Activated CD4-positive, alpha-beta memory T cell treated with anti-CD3 and anti-CD28 coated beads for 36 hours (primary cell): Measurements from ENCODE around the gene PTPRN. TPM values are rescaled to one million over a fixed set of nuclear protein-coding genes. Genes with fewer than 3 reads are reported as not detected.
A peak's percentile ranks its signal among the peaks of the same experiment; 100 is the strongest.

ENCODE experiments used
- CTCF ChIA-PET: fragments of 350-600 bp; sonication (Branson Sonifier 250); formaldehyde crosslinking; loops from one replicate; lab custom pipeline; 2021; ENCODE audit warnings: antibody characterized with exemption, inconsistent platforms; lab: Charles Lee
- POLR2A ChIA-PET: fragments of 350-600 bp; sonication (Branson Sonifier 250); formaldehyde crosslinking; loops from one replicate; lab custom pipeline; 2021; ENCODE audit warnings: antibody characterized with exemption; lab: Charles Lee
- DNase-seq: peaks from one replicate; pipeline ENCODE4 v3.0.0-alpha.2; 2020
- H3K27ac Mint-ChIP-seq: one replicate; pipeline ENCODE4 v1.8.0; 2021; ENCODE audit warnings: mixed read lengths
- H3K27me3 Mint-ChIP-seq: one replicate; pipeline ENCODE4 v1.8.0; 2021; ENCODE audit warnings: mixed read lengths
- H3K36me3 Mint-ChIP-seq: one replicate; pipeline ENCODE4 v1.8.0; 2021; ENCODE audit warnings: mixed read lengths
- H3K4me1 Mint-ChIP-seq: one replicate; pipeline ENCODE4 v1.8.0; 2021; ENCODE audit warnings: low read depth, mixed read lengths
- H3K4me3 Mint-ChIP-seq: one replicate; pipeline ENCODE4 v1.8.0; 2021; ENCODE audit warnings: mild to moderate bottlenecking, mixed read lengths
- H3K9me3 Mint-ChIP-seq: one replicate; pipeline ENCODE4 v1.8.0; 2021; ENCODE audit warnings: mixed read lengths
- intact Hi-C: fragments of 100-400 bp; cut with micrococcal nuclease; formaldehyde crosslinking; loops from one replicate; pipeline ENCODE4 v1.15.1; 2023
- total RNA-seq, 2 experiments: library from RNA; stranded (reverse); gene quantifications; one replicate each; pipeline ENCODE4 v1.2.3, GENCODE V29; 2021

PTPRN gene
- total RNA-seq, result under 1 TPM in 1 of 2 experiments, not detected in 1; 0.24 TPM

DNA sequence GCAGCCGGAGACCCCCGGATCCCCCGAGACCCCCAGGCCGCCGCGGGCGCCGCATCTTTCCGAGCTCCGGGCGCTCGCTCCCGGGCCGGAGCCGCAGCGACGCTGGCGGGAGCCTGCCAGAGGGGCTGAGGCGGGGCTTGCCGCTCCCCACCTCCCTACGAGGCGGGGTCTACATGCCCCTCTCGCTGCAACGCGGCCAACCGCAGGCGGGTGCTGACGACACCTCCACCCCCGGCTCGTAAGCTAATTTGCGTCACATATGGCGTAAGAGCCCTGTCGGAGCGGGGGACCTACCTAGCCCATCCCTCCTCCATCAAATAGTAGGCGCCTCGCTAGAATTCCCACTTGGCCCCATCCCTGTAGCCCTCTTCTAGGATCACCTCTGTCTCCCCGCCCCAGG, at the start of gene PTPRN:
Gene PTPRN (minus strand): TSS at position 124 of the 400 bp plus-strand sequence. CDS start 69 bp downstream, at position 55.
- Mint-ChIP-seq H3K4me1 (no peaks in the 10 kb centered on the region), H3K27ac (no peak within 1 kb of the TSS), H3K36me3 (no peaks in the 10 kb centered on the region), H3K9me3 (no peaks in the 10 kb centered on the region), H3K4me3 (no peak within 1 kb of the TSS), H3K27me3 (peaks cover 40% of the 10 kb centered on the region)
- ChIA-PET POLR2A (no interaction called here), CTCF (interaction anchor here (0.8 to 3.1 kb wide), 4 partner anchors 10 to 137 kb away, joined by 3 to 14 read pairs (median 6); no protein-coding TSS in a partner anchor)
- no peak for DNase-seq
- intact Hi-C loops, result no loop called here

DNA sequence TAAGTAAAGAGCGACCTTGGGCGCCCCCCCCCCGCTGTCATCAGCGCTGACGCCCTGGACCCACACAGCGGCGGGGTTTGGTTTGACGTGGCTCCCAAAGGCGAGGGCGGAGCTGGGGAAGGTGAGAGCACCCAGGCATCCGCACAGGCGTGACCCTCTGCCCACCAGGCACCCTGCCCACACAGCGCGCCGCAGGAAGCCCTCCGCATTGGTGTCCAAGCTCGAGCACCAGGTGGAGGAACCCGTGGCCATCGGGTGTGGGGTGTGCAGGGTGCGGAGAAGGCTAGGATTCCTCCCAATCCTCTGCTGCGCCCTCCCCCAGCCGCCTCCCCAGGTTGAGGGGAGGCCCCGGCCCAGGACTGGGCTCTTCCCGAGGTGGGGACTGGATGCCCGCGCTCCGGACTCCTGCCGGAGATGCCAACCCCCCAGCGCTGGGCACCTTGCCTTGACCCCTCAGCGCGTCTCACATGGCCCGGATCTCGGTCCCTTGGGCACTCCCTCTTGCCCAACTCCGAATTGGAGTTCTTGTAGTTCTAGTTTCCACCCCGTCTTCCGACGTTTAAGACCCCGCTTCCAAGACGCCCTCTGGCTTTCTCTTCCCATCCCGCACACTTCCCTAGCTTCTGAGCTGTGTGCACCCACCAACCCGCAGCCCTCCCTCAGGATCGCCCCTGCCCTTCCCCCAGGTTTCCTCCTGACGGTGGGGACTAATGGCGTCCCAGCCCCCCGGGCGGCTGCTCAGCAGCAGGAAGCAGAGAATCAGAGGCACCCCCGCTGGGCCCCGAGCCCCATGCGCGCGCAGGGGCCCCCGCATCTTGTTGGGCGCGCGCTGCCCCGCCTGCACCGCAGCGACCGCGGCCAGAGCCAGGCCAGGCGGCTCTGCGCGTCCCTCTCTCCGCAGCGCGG, 49.2 kb upstream of the PTPRN start:
- Mint-ChIP-seq H3K9me3 (no peaks in the 10 kb centered on the region), H3K27ac (no peak overlapping the region), H3K4me1 (peaks cover 8% of the 10 kb centered on the region), H3K4me3 (no peak overlapping the region), H3K27me3 (peaks cover 34% of the 10 kb centered on the region), H3K36me3 (peaks cover 2% of the 10 kb centered on the region)
- intact Hi-C loops, result no loop called here
- DNase-seq, result peak; percentile 28
- POLR2A ChIA-PET, result no interaction called here
- CTCF ChIA-PET, result interaction anchor here (0.7 kb wide), 1 partner anchor 41 kb away, joined by 4 read pairs; no protein-coding TSS in a partner anchor

DNA sequence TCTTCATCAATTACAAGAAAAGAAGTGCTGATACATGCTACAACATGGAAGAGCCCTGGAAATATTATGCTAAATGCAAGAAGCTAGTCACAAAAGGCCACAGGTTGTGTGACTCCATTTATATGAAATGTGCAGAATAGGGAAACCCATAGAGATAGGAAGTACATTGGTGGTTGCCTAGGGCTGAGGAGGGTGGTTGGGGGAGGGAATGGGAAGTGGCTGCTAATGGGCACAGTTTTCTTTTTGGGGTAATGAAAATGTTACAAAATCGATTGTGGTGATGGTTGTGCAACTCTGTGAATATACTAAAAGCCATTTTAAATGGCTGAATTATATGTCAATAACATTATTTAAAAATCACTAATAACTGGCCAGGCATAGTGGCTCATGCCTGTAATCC, 47.6 kb upstream of the PTPRN start:
- no peak for DNase-seq
- POLR2A ChIA-PET, result no interaction called here
- Mint-ChIP-seq H3K9me3 (no peaks in the 10 kb centered on the region), H3K4me3 (no peak overlapping the region), H3K27me3 (peaks cover 34% of the 10 kb centered on the region), H3K36me3 (no peaks in the 10 kb centered on the region), H3K4me1 (peaks cover 3% of the 10 kb centered on the region), H3K27ac (no peak overlapping the region)
- intact Hi-C loops, result no loop called here
- CTCF ChIA-PET, result interaction anchor here (0.6 to 0.7 kb wide), 2 partner anchors 57 to 185 kb away, joined by 3 read pairs; no protein-coding TSS in a partner anchor

DNA sequence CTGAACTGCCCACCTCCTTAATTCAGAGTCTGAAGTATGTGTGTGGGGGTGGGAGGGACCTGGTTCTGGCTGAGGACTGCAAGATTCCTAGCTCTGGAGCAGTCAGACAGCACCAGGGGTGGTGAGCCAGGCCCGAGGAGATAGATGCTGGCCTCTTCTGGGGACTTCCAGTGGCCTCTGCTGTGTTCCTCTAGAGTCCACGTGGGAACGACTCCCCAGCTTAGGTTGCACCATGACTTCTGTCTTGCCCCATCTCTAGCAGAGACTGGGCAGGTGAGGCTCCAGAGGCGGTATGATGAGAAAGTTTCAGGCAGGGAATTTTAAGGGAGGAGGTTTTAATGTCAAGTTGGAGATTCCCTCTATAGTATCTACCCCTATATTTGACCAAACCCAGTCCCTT, 45.4 kb upstream of the PTPRN start:
- intact Hi-C loops, result no loop called here
- Mint-ChIP-seq H3K4me1 (peaks cover 3% of the 10 kb centered on the region), H3K9me3 (no peaks in the 10 kb centered on the region), H3K27me3 (peaks cover 31% of the 10 kb centered on the region), H3K36me3 (no peaks in the 10 kb centered on the region), H3K27ac (no peak overlapping the region), H3K4me3 (no peak overlapping the region)
- ChIA-PET CTCF (interaction anchor here (1.2 kb wide), 1 partner anchor 59 kb away, joined by 3 read pairs; no protein-coding TSS in a partner anchor), POLR2A (no interaction called here)
- no peak for DNase-seq

DNA sequence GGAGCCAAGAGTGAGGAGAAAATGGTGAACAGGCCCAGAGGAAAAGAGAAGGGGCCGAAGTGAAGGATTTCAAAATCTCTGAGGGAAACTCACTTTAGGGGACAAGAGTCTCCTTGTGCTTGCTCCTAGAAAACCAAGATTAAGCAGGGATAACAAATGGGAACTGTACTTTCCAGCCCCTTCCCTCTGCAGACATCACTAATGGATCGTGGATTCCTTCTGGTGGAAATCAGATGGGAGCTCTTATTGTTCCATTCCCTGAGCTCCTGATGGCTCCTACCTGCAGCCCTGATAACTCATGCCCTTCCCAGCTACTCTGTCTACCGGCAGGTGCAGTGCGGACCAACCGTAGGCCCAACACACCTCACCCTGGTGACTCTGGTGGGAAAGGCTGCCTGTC, 43.9 kb upstream of the PTPRN start:
- Mint-ChIP-seq H3K27ac (no peak overlapping the region), H3K9me3 (no peaks in the 10 kb centered on the region), H3K4me1 (no peaks in the 10 kb centered on the region), H3K36me3 (no peaks in the 10 kb centered on the region), H3K4me3 (no peak overlapping the region), H3K27me3 (peaks cover 29% of the 10 kb centered on the region)
- CTCF ChIA-PET, result interaction anchor here (0.6 to 1.9 kb wide), 4 partner anchors 58 to 196 kb away, joined by 3 to 7 read pairs (median 4); no protein-coding TSS in a partner anchor
- intact Hi-C loops, result no loop called here
- DNase-seq, result no peak
- POLR2A ChIA-PET, result no interaction called here

DNA sequence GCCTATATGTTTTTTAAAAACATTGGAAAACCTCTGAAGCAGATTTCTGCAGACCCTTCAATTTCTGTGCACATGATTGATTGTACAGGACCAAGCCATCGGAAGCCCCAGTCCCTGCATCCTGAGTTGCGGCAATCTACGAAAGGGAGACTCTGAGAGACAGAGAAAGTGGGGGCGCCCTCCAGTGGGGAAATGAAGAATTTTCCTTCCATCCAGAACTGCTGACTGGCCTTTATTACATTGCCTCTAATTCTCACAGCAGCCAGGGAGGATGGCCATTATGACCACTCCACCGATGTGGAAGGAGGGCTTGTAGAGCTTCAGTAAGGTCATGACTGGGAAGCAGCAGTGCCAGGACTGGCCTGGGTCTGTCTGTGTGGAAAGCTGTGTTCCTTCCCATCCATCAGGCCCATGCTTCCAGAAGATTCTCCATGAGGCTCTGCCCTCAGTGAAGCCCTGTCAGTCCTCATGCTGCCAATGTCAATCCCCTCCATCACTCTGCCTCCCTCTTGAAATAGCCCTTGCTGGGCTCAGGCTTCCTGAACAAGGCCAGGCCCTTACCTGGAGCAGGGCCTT, 43.3 kb upstream of the PTPRN start:
- H3K4me3 Mint-ChIP-seq, result no peak overlapping the region
- H3K27ac Mint-ChIP-seq, result no peak overlapping the region
- peak; percentile 81 for DNase-seq
- peaks cover 28% of the 10 kb centered on the region for H3K27me3 Mint-ChIP-seq
- POLR2A ChIA-PET, result no interaction called here
- no peaks in the 10 kb centered on the region for H3K4me1 Mint-ChIP-seq
- no peaks in the 10 kb centered on the region for H3K36me3 Mint-ChIP-seq
- no peaks in the 10 kb centered on the region for H3K9me3 Mint-ChIP-seq
- intact Hi-C loops, result loop anchor here (1.0 kb wide), 1 partner anchor 192 kb away; the partner anchor contains the start of gene NHEJ1
- CTCF ChIA-PET, result interaction anchor here (0.6 to 1.9 kb wide), 6 partner anchors 51 to 196 kb away, joined by 3 to 7 read pairs (median 4); no protein-coding TSS in a partner anchor

DNA sequence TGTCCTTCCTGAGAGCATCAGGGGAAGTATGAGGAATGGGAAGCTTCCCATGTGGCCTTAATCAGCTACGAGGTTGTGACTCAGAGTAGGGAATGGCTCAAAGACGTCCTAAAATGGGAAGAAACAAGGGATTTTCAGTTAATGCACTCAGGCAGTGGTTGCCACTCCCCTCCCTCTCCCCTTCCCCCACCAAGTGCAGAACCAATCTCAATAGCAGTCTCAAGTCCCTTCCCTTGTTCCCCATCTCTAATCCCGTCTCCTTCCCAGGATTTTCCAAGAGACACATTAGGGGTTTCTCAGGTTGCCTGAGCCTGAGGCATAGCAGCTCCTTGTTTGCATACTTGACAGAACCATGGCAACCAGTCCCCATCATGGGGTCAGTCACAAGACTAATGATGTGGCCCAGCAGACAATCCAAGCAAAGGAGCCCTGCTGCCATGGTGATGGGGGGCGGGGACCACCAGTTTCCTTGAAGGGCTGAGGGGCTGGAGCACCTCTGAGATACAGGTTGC, 41.6 kb upstream of the PTPRN start:
- CTCF ChIA-PET, result interaction anchor here (0.9 to 1.3 kb wide), 3 partner anchors 53 to 193 kb away, joined by 3 to 5 read pairs (median 3); partner anchors contain the start of gene DNAJB2
- H3K27ac Mint-ChIP-seq, result no peak overlapping the region
- intact Hi-C loops, result no loop called here
- DNase-seq, result no peak
- no peak overlapping the region for H3K4me3 Mint-ChIP-seq
- peaks cover 21% of the 10 kb centered on the region for H3K27me3 Mint-ChIP-seq
- H3K4me1 Mint-ChIP-seq, result no peaks in the 10 kb centered on the region
- H3K9me3 Mint-ChIP-seq, result no peaks in the 10 kb centered on the region
- no peaks in the 10 kb centered on the region for H3K36me3 Mint-ChIP-seq
- POLR2A ChIA-PET, result no interaction called here

DNA sequence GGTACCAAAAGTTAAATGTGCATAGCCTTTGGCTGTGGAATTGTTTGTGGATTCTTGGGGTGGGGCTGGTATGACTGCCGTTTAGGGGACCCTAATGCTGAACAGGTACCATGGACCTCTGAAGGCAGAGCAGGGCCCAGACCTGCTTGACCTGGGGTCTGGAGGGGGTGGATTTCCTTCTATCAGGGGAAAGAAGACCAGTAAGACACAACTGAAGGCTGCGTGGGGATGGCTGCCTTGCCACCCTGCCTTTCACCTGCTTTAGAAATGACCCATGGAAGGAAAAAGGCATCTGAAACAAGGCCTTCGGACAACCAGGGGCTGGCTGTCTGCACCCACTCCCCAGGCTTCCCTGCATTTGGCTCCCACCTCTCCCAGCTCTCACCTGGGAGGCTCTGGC, 41.0 kb upstream of the PTPRN start:
- CTCF ChIA-PET, result interaction anchor here (1.1 kb wide), 1 partner anchor 53 kb away, joined by 3 read pairs; no protein-coding TSS in a partner anchor
- intact Hi-C loops, result no loop called here
- H3K27me3 Mint-ChIP-seq, result peaks cover 20% of the 10 kb centered on the region

DNA sequence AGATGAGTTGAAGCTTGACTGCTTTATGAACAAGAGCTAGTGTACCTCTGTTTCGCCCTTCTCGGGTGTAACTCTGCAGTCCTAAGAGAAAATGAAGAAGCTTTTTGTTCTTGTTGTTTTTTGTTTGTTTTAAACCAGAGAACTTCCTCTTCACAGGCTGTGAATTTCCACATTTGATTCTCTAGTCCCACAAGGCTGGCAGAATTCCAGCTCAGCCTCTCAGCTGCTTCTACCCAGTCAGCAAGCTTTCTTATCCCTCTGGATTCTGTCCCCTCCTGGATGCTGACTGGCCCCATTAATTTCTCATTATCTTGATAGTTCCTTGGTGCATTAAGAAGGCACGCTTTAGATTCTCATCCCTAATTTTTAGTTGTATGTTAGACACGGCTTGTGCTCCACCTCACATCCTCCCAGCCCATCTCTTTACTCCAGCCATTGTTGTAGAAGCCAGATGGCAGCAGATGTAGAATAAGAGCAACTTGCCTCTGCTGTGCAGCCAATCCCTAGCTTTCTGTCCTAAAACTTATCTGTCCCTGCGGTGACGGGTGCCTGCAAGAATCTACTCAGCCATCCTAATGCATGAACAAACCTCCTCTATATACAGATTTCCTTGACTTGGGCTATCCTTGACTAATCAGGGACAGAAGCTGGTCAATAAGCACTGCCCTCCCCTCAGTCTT, 35.7 kb upstream of the PTPRN start:
- peaks cover 14% of the 10 kb centered on the region for H3K27me3 Mint-ChIP-seq
- H3K4me1 Mint-ChIP-seq, result no peaks in the 10 kb centered on the region
- intact Hi-C loops, result no loop called here
- no peak overlapping the region for H3K4me3 Mint-ChIP-seq
- no peaks in the 10 kb centered on the region for H3K9me3 Mint-ChIP-seq
- POLR2A ChIA-PET, result no interaction called here
- H3K36me3 Mint-ChIP-seq, result no peaks in the 10 kb centered on the region
- no peak overlapping the region for H3K27ac Mint-ChIP-seq
- no peak for DNase-seq
- CTCF ChIA-PET, result interaction anchor here (0.6 to 1.0 kb wide), 3 partner anchors 49 to 334 kb away, joined by 3 to 6 read pairs (median 3); no protein-coding TSS in a partner anchor

More for the DNA sequence above, 41.0 kb upstream of the PTPRN start:
- POLR2A ChIA-PET, result no interaction called here
- H3K4me3 Mint-ChIP-seq, result no peak overlapping the region
- H3K9me3 Mint-ChIP-seq, result no peaks in the 10 kb centered on the region
- DNase-seq, result no peak
- H3K27ac Mint-ChIP-seq, result no peak overlapping the region
- H3K4me1 Mint-ChIP-seq, result no peaks in the 10 kb centered on the region
- H3K36me3 Mint-ChIP-seq, result no peaks in the 10 kb centered on the region

DNA sequence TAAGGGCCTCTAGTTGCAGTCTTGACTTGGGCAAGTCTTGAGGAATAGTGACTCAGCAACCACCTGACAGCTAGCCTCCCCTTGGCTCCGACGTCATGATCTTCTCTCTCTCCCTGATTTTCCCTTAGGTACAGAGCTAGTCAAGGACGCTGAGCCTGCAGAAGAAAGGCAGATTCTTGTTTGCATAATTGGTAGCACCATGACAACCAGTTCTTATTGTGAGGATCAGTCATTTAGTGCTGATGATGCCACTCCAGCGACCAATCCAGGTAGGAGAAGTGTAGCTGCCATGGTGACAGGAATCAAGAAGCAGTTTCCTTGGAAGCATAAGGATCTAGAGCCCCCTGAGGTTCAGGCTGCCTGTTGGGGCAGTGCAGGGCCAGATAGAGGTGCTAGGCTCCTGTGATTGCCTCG, 26.2 kb upstream of the PTPRN start:
- no peaks in the 10 kb centered on the region for H3K4me1 Mint-ChIP-seq
- CTCF ChIA-PET, result interaction anchor here (0.7 kb wide), 2 partner anchors 39 to 40 kb away, joined by 3 read pairs; no protein-coding TSS in a partner anchor
- no peak overlapping the region for H3K27ac Mint-ChIP-seq
- peaks cover 49% of the 10 kb centered on the region for H3K27me3 Mint-ChIP-seq
- intact Hi-C loops, result no loop called here
- POLR2A ChIA-PET, result no interaction called here
- H3K36me3 Mint-ChIP-seq, result peaks cover 4% of the 10 kb centered on the region
- DNase-seq, result no peak
- H3K4me3 Mint-ChIP-seq, result no peak overlapping the region
- peaks cover 11% of the 10 kb centered on the region for H3K9me3 Mint-ChIP-seq

DNA sequence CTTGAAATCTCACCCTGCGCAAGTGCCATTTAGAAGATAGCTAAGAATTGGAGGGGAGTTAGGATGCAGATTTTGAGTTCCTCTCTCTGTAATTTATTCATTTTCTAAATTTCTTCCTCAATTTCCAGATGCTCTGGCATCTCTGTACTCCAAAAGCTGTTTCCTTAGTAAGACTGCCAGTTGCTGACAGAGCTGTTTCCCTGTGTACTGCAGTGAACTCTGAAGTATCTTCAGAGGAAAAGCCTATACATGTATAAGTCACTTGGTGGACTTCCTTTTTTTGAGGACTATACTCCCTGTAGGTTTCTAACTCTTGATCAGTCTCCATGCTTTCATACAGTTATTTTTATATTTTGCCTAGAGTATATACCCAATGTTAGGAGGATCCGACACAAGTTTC, 24.9 kb upstream of the PTPRN start:
- CTCF ChIA-PET, result no interaction called here
- intact Hi-C loops, result no loop called here
- Mint-ChIP-seq H3K4me1 (no peaks in the 10 kb centered on the region), H3K27me3 (peaks cover 47% of the 10 kb centered on the region), H3K4me3 (no peak overlapping the region), H3K9me3 (peaks cover 11% of the 10 kb centered on the region), H3K27ac (no peak overlapping the region), H3K36me3 (peaks cover 4% of the 10 kb centered on the region)
- POLR2A ChIA-PET, result no interaction called here
- DNase-seq, result no peak
